HG03060 (cell line): Measurements from ENCODE around the gene ULK4.

Experiments
- ATAC-seq: cut with Tn5 transposase; IDR thresholded peaks from one replicate; pipeline ENCODE4 v1.9.1; 2021; ENCODE audit warnings: low read depth, moderate number of reproducible peaks; ENCODE audit not compliant: unreplicated experiment

ULK4 gene

GRCh38 chr3:41243183-41243582 lies 718.7 kb downstream of the ULK4 start:
- ATAC-seq, result no peak

GRCh38 chr3:41241800-41242571 lies 719.9 kb downstream of the ULK4 start:
- ATAC-seq, result no peak

- no peak for ATAC-seq
Observed at GRCh38 chr3:41241161-41241560, 720.7 kb downstream of the ULK4 start.

- no peak for ATAC-seq
Observed at GRCh38 chr3:41239587-41239986, 722.3 kb downstream of the ULK4 start.

DNA sequence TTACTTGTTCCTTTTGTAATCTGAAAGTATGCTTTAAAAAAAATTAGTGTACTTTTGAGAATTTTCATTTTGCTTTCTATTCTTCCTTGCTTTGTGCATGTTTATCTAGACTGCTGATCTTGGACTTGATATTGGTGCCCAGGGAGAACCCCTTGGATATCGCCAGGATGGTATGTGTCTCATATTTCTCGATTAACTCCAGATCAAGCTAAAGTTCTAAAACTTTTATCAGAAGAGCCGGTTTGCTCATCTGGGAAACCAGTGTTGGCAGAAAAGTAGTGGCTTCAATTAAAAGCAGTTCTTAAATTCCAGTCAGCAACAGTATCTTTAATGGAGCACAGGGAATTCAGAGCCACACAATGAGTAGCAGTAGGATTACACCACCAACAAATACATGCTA lies 724.0 kb downstream of the ULK4 start:
- no peak for ATAC-seq

GRCh38 chr3:41236228-41236627 lies 725.7 kb downstream of the ULK4 start:
- ATAC-seq, result no peak

DNA sequence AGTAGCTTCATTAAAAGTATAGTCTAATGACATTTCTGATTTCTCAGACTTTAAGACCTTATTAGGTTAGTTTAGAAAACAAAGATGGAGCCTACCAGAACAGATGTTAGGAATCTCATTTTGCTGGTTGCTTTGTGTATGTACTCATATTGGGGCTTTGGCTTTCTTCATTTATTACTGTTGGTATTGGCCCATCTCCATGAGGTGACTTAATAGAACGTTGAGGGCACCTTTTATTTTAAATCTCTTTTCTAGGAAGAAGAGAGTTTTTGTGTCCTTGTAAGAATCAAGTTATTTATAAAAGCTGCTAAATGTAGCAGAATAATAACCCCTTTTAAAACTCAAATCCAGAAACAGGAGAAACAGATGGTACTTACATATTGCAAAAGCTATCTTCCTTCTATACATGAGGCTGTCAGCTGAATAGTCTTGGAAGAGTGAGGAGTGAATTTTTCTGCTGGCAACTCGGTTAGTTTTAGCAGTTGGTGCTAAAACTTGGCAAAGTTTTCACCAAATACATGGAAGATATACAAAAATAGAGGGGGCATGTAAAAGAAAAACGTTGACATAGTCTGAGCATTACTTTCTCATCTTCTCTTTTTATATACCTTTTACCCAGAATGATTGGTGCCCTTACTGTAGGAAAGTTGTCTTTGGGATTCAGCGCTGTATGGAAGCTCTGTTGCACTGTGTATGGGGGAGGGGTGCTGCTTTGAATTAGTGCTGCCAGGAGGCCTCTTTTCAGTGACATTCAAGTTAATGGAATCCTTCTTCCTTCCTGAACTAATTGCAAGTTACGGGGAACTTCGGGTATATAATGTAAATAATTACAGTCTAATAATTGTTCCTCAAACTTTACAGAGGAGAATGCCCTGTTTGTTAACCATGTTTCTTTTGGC lies 726.8 kb downstream of the ULK4 start:
- no peak for ATAC-seq

DNA sequence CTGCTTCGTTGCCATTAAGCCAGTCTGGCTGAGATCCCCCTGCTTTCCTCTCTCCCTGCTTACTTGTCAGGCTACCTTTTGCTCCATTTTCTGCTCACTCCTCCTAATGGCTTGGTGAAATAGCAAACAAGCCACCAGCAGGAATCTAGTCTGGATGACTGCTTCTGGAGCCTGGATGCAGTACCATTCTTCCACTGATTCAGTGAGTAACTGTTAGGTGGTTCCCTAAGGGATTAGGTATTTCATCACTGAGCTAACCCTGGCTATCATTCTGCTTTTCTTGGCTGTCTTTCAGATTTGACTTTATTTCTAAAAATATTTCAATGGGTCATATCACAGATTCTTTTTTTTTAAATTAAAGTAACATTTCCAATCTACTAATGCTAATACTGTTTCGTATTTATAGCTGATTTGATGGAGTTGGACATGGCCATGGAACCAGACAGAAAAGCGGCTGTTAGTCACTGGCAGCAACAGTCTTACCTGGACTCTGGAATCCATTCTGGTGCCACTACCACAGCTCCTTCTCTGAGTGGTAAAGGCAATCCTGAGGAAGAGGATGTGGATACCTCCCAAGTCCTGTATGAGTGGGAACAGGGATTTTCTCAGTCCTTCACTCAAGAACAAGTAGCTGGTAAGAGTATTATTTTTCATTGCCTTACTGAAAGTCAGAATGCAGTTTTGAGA lies 737.6 kb downstream of the ULK4 start:
- ATAC-seq, result no peak

DNA sequence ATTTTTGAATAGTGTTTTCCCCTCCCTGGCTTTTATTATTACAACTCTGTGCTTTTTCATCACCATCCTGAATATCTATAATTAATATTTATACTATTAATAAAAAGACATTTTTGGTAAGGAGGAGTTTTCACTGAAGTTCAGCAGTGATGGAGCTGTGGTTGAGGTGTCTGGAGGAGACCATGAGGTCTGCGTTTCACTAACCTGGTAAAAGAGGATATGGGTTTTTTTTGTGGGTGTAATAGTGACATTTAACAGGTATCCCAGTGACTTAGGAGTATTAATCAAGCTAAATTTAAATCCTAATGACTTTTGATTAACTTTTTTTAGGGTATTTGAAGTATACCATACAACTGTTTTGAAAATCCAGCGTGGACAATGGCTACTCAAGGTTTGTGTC lies 738.2 kb downstream of the ULK4 start:
- ATAC-seq, result no peak

- ATAC-seq, result no peak
Observed at GRCh38 chr3:41223078-41223477, 738.8 kb downstream of the ULK4 start.

GRCh38 chr3:41222501-41222900 lies 739.4 kb downstream of the ULK4 start:
- no peak for ATAC-seq

- ATAC-seq, result no peak
Observed at GRCh38 chr3:41222012-41222411, 739.9 kb downstream of the ULK4 start.

GRCh38 chr3:41220906-41221677 lies 740.8 kb downstream of the ULK4 start:
- no peak for ATAC-seq

DNA sequence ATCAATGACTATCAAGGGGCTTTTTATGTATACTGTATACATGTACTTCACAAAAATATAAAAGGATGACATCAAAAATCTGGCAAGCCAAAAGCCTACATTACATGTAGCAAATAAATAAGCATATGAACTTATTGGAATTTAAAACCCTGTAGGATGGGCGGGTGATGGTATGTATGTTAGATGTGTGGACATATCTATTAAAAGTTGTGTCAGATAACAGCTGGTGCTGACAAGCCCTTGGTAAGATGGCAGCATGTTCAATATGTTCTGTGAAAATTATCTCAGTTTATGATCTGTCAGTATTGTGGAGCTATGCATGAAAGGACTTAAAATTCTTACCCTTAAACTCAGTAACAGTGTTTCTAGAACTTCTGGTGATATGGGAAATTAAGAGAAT lies 742.5 kb downstream of the ULK4 start:
- ATAC-seq, result no peak

- no peak for ATAC-seq
Observed at GRCh38 chr3:41216993-41217392, 744.9 kb downstream of the ULK4 start.

- ATAC-seq, result no peak
Observed at GRCh38 chr3:41216422-41216821, 745.5 kb downstream of the ULK4 start.

DNA sequence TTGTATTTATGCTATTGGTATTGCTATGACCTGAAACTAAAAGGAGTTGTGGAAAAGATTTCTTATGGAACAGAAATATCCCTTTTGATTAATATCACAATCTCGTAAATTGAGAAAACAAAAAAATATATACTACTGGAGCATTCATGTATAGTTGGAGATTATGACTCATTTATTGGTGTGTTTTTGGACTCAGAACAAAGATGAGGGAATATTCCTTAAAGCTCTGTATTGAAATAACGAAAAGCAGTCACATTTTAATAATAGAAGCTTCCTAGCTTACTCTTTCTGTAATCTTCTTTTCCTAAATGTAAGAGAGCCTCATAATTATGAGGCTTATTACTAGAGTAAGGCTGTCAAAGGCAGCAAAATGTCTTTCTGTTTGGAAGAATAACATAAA lies 748.3 kb downstream of the ULK4 start:
- ATAC-seq, result no peak

- ATAC-seq, result no peak
Observed at GRCh38 chr3:41212088-41212487, 749.8 kb downstream of the ULK4 start.

DNA sequence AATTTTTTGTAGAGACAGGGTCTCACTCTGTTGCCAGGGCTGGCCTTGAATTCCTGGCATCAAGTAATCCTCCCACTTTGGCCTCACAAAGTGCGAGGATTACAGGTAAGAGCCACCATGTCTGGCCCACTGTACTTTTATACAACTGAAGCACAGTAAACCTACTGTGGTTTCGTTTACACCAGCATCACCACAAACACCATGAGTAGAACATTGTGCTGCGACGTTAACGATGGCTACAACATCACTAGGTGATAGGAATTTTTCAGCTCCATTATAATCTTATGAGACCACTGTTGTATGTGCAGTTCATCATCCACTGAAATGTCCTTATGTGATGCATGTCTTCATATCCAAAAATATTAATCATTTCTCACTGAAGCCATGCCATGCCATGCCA lies 750.9 kb downstream of the ULK4 start:
- no peak for ATAC-seq

DNA sequence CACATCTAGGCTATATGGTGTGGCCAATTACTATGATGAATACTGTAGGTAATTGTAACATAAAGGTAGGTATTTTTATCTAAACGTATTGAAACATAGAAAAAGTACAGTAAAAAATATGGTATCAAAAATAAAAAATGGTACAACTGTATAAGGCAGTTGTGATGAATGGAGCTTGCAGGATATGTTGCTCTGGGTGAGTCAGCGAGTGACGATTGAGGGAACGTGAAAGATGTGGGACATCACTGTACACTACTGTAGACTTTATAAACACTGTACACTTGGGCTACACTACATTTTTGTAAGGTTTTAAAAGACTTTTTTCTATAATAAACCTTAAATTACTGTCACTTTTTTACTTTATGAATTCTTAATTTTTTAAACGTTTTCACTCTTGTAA lies 752.3 kb downstream of the ULK4 start:
- no peak for ATAC-seq
